ENCODE data around the gene MACROD2. TPM values are rescaled to one million over a fixed set of nuclear protein-coding genes. Genes with fewer than 3 reads are reported as not detected.

The MACROD2 gene
- total RNA-seq, 4 donors from 2014 or later = 4.6 to 33.0 (median 8.3) TPM

- Histone ChIP-seq H3K27me3 (no peaks in the 10 kb centered on the region), H3K27ac (no peak overlapping the region), H3K36me3 (no peaks in the 10 kb centered on the region), H3K4me1 (peaks cover 0 to 13% (median 0%) of the 10 kb centered on the region in 4 donors), H3K4me3 (no peak overlapping the region), H3K9me3 (no peaks in the 10 kb centered on the region)
- TF ChIP-seq POLR2AphosphoS5 (IDR thresholded peaks at IDR 0.05) (no peak), CTCF (IDR thresholded peaks at IDR 0.05) (no peak), EP300 (IDR thresholded peaks at IDR 0.05; ENCODE audit: low read depth) (no peak), POLR2A (IDR thresholded peaks at IDR 0.05) (no peak)
- in situ Hi-C loops (cut with MboI; ENCODE audit: low pct_ligation_motif_present in 1 of 4, low pct_unique_long_range_greater_than_20kb in 1 of 4, low sequenced_read_pairs in 3 of 4) = no loop called here
- DNase-seq = no peak
- intact Hi-C loops (cut with DNase I; ENCODE audit: low total_unique reads) = loop anchor here (1.0 kb wide), 1 partner anchor 29 kb away; no protein-coding TSS in a partner anchor
These were observed 864.3 kb downstream of the MACROD2 start for GRCh38 chr20:14859627-14860026.

GRCh38 chr20:14860410-14860814 lies 865.1 kb downstream of the MACROD2 start:
- H3K4me3 ChIP-seq = no peak overlapping the region
- TF ChIP-seq EP300 (IDR thresholded peaks at IDR 0.05; ENCODE audit: low read depth) = no peak
- TF ChIP-seq CTCF (IDR thresholded peaks at IDR 0.05) = no peak
- no peak for TF ChIP-seq POLR2A (IDR thresholded peaks at IDR 0.05)
- TF ChIP-seq POLR2AphosphoS5 (IDR thresholded peaks at IDR 0.05) = no peak
- no peaks in the 10 kb centered on the region for H3K9me3 ChIP-seq
- no peak overlapping the region for H3K27ac ChIP-seq
- peaks cover 0 to 13% (median 0%) of the 10 kb centered on the region in 4 donors for H3K4me1 ChIP-seq
- 3 to 12% methylated on average over 4 of the region's 4 CpGs for WGBS, 2 donors (ENCODE audit: low coverage in 1 of 2)
- intact Hi-C loops (cut with DNase I; ENCODE audit: low total_unique reads) = no loop called here
- in situ Hi-C loops (cut with MboI; ENCODE audit: low pct_ligation_motif_present in 1 of 4, low pct_unique_long_range_greater_than_20kb in 1 of 4, low sequenced_read_pairs in 3 of 4) = no loop called here
- no peak for DNase-seq
- no peaks in the 10 kb centered on the region for H3K27me3 ChIP-seq
- H3K36me3 ChIP-seq = no peaks in the 10 kb centered on the region

- Histone ChIP-seq H3K36me3 (no peaks in the 10 kb centered on the region), H3K4me1 (peaks cover 0 to 13% (median 0%) of the 10 kb centered on the region in 4 donors), H3K4me3 (no peak overlapping the region), H3K27me3 (no peaks in the 10 kb centered on the region), H3K9me3 (no peaks in the 10 kb centered on the region), H3K27ac (no peak overlapping the region)
- intact Hi-C loops (cut with DNase I; ENCODE audit: low total_unique reads) (no loop called here), in situ Hi-C loops (cut with MboI; ENCODE audit: low pct_ligation_motif_present in 1 of 4, low pct_unique_long_range_greater_than_20kb in 1 of 4, low sequenced_read_pairs in 3 of 4) (no loop called here)
- TF ChIP-seq POLR2AphosphoS5 (IDR thresholded peaks at IDR 0.05) (no peak), EP300 (IDR thresholded peaks at IDR 0.05; ENCODE audit: low read depth) (no peak), CTCF (IDR thresholded peaks at IDR 0.05) (no peak), POLR2A (IDR thresholded peaks at IDR 0.05) (no peak)
- no peak for DNase-seq
- 82 to 94% methylated on average over 2 to 4 of the region's 4 CpGs for WGBS, 2 donors (ENCODE audit: low coverage in 1 of 2)
These were observed 865.8 kb downstream of the MACROD2 start for GRCh38 chr20:14861028-14861699.

GRCh38 chr20:14865169-14865568 lies 869.9 kb downstream of the MACROD2 start:
- Histone ChIP-seq H3K27ac (no peak overlapping the region), H3K36me3 (no peaks in the 10 kb centered on the region), H3K4me1 (peaks cover 0 to 6% (median 0%) of the 10 kb centered on the region in 4 donors), H3K4me3 (no peak overlapping the region), H3K9me3 (no peaks in the 10 kb centered on the region), H3K27me3 (no peaks in the 10 kb centered on the region)
- 77% methylated on average over 3 of the region's 3 CpGs; no CpG with 5 or more reads in 1 of the 2 donors for WGBS, 2 donors (ENCODE audit: low coverage in 1 of 2)
- TF ChIP-seq POLR2AphosphoS5 (IDR thresholded peaks at IDR 0.05) = no peak
- TF ChIP-seq POLR2A (IDR thresholded peaks at IDR 0.05) = no peak
- intact Hi-C loops (cut with DNase I; ENCODE audit: low total_unique reads) = no loop called here
- in situ Hi-C loops (cut with MboI; ENCODE audit: low pct_ligation_motif_present in 1 of 4, low pct_unique_long_range_greater_than_20kb in 1 of 4, low sequenced_read_pairs in 3 of 4) = no loop called here
- DNase-seq = no peak

GRCh38 chr20:14865731-14866130 lies 870.4 kb downstream of the MACROD2 start:
- Histone ChIP-seq H3K4me3 (no peak overlapping the region), H3K27ac (no peak overlapping the region), H3K27me3 (no peaks in the 10 kb centered on the region), H3K9me3 (no peaks in the 10 kb centered on the region), H3K4me1 (peaks cover 0 to under 1% (median 0%) of the 10 kb centered on the region in 4 donors), H3K36me3 (no peaks in the 10 kb centered on the region)
- no peak for DNase-seq
- TF ChIP-seq POLR2A (IDR thresholded peaks at IDR 0.05) (no peak), CTCF (IDR thresholded peaks at IDR 0.05) (no peak), POLR2AphosphoS5 (IDR thresholded peaks at IDR 0.05) (no peak), EP300 (IDR thresholded peaks at IDR 0.05; ENCODE audit: low read depth) (no peak)
- intact Hi-C loops (cut with DNase I; ENCODE audit: low total_unique reads) = no loop called here
- in situ Hi-C loops (cut with MboI; ENCODE audit: low pct_ligation_motif_present in 1 of 4, low pct_unique_long_range_greater_than_20kb in 1 of 4, low sequenced_read_pairs in 3 of 4) = no loop called here
